ENCODE data around the gene ATG16L1. TPM values are rescaled to one million over a fixed set of nuclear protein-coding genes. Genes with fewer than 3 reads are reported as not detected.
A peak's percentile ranks its signal among the peaks of the same experiment; 100 is the strongest.

The ATG16L1 gene
- total and polyA plus RNA-seq, 10 of the 15 experiments (the other 5 are each of a cell fraction or from before 2014, with no cell fraction given) = 5.2 to 26.6 (median 15.6) TPM

- Histone ChIP-seq H3K9me3 (replicated peaks; ENCODE audit: control insufficient read depth, insufficient read depth, low read length) (no peaks in the 10 kb centered on the region), H3K27me3 (replicated peaks in 1 of 2; ENCODE audit: control insufficient read depth in 2 of 2, insufficient read depth in 2 of 2, low read length in 1 of 2) (no peaks in the 10 kb centered on the region), H3K27ac (ENCODE audit: control insufficient read depth, insufficient read depth) (peak overlapping the region; percentile 95), H3K4me1 (ENCODE audit: control insufficient read depth, insufficient read depth, low read length) (peaks cover 4% of the 10 kb centered on the region; the same call in 1 of the 2 replicates), H3K4me3 (no peak overlapping the region), H2AFZ (ENCODE audit: control insufficient read depth, low read depth, low read length) (peak overlapping the region; percentile 99), H3K9ac (ENCODE audit: control insufficient read depth, insufficient read depth, low read length) (no peak overlapping the region), H4K20me1 (ENCODE audit: control insufficient read depth, insufficient read depth) (no peaks in the 10 kb centered on the region), H3K36me3 (ENCODE audit: control insufficient read depth in 2 of 2, insufficient read depth in 2 of 2, low read length in 1 of 2) (0 out of 4 replicates have a peak, but pooled peaks cover 0 to 5% of the 10 kb centered on the region in 2 experiments), H3K79me2 (ENCODE audit: control insufficient read depth, insufficient read depth, low read length) (peaks cover 39% of the 10 kb centered on the region), H3K4me2 (ENCODE audit: control insufficient read depth, insufficient read depth) (no peak overlapping the region)
- ChIA-PET CTCF (interaction anchor here (0.6 to 4.6 kb wide), 35 partner anchors 7 to 492 kb away, joined by 3 to 36 read pairs (median 5); partner anchors contain the start of gene INPP5D), POLR2A (interaction anchor here (0.8 to 3.1 kb wide), 5 partner anchors 10 to 190 kb away, joined by 3 to 12 read pairs (median 6); no protein-coding TSS in a partner anchor), SMC1A (ENCODE audit: uncharacterized antibody, unreplicated experiment) (interaction anchor here (0.7 to 3.4 kb wide), 22 partner anchors 9 to 441 kb away, joined by 3 to 29 read pairs (median 4); partner anchors contain the start of gene INPP5D), RAD21 (ENCODE audit: unreplicated experiment) (interaction anchor here (0.6 to 4.0 kb wide), 14 partner anchors 8 to 418 kb away, joined by 3 to 34 read pairs (median 4); partner anchors contain the start of genes INPP5D and NEU2)
- no peak for DNase-seq (ENCODE audit: low read depth, low spot score)
- no peak for FAIRE-seq
- no TSS peak for BruUV-seq (replicated peaks)
- in situ Hi-C loops (cut with MboI) = loop anchor here (5.0 kb wide), 1 partner anchor 398 kb away; no protein-coding TSS in a partner anchor
- 97% methylated on average over 9 of the region's 9 CpGs for WGBS (ENCODE audit: insufficient coverage, insufficient replicate concordance, low lambda C conversion rate, missing lambda C conversion rate)
- intact Hi-C loops (cut with micrococcal nuclease; ENCODE audit: unreplicated experiment) = loop anchor here (5.0 to 10.0 kb wide), 5 partner anchors 48 to 643 kb away; no protein-coding TSS in a partner anchor
- ATAC-seq = no peak
- no peak for TF ChIP-seq BHLHE40 (IDR thresholded peaks at IDR 0.05; ENCODE audit: borderline replicate concordance in 1 of 2, low read depth in 2 of 2, low read length in 1 of 2)
- no peak for TF ChIP-seq BMI1 (IDR thresholded peaks at IDR 0.05; ENCODE audit: borderline replicate concordance)
- TF ChIP-seq KAT2A (conservative IDR thresholded peaks at IDR 0.05; ENCODE audit: control insufficient read depth, low read depth, low read length) = no peak
- no peak for TF ChIP-seq SUPT20H (IDR thresholded peaks at IDR 0.05; ENCODE audit: borderline replicate concordance, control insufficient read depth, low read depth, low read length)
- no peak for TF ChIP-seq TBL1XR1 (IDR thresholded peaks at IDR 0.05; ENCODE audit: low read depth, low read length)
- TF ChIP-seq, protein P1, sequence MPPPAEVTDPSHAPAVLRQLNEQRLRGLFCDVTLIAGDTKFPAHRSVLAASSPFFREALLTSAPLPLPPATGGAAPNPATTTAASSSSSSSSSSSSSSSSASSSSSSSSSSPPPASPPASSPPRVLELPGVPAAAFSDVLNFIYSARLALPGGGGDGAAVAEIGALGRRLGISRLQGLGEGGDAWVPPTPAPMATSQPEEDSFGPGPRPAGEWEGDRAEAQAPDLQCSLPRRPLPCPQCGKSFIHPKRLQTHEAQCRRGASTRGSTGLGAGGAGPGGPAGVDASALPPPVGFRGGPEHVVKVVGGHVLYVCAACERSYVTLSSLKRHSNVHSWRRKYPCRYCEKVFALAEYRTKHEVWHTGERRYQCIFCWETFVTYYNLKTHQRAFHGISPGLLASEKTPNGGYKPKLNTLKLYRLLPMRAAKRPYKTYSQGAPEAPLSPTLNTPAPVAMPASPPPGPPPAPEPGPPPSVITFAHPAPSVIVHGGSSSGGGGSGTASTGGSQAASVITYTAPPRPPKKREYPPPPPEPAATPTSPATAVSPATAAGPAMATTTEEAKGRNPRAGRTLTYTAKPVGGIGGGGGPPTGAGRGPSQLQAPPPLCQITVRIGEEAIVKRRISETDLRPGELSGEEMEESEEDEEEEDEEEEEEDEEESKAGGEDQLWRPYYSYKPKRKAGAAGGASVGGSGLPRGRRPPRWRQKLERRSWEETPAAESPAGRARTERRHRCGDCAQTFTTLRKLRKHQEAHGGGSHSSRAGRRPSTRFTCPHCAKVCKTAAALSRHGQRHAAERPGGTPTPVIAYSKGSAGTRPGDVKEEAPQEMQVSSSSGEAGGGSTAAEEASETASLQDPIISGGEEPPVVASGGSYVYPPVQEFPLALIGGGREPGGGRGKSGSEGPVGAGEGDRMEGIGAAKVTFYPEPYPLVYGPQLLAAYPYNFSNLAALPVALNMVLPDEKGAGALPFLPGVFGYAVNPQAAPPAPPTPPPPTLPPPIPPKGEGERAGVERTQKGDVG (CRISPR knock-in tag; IDR thresholded peaks at IDR 0.05) = no peak
- TF ChIP-seq ZNF687 (IDR thresholded peaks at IDR 0.05) = no peak
- no peak for TF ChIP-seq CBX3 (IDR thresholded peaks at IDR 0.05; ENCODE audit: borderline replicate concordance, low read depth)
- no peak for TF ChIP-seq EGR1 (IDR thresholded peaks at IDR 0.05; ENCODE audit: borderline replicate concordance in 1 of 2, low read depth in 2 of 2, low read length in 2 of 2)
- no peak for TF ChIP-seq CHD4 (IDR thresholded peaks at IDR 0.05)
- TF ChIP-seq TARDBP (IDR thresholded peaks at IDR 0.05; ENCODE audit: borderline replicate concordance) = no peak
- TF ChIP-seq NFYB (IDR thresholded peaks at IDR 0.05; ENCODE audit: insufficient read depth, low read depth, low read length) = no peak
- TF ChIP-seq SIX5 (IDR thresholded peaks at IDR 0.05; ENCODE audit: low read depth, low read length, severe bottlenecking) = no peak
Measured at GRCh38 chr2:233250568-233250967, 905 bp upstream of the ATG16L1 start.
